Natural killer cell treated with Interleukin-12 subunit alpha and Interleukin-12 subunit beta and Interleukin-15 and Interleukin-18, amount 100 ng/mL, for 72 hours (primary cell): ENCODE measurements around the gene LYL1. TPM values are rescaled to one million over a fixed set of nuclear protein-coding genes. Genes with fewer than 3 reads are reported as not detected.

ENCODE experiments used
- ATAC-seq, 2 donors: fragments of 150-1000 bp; cut with Tn5 transposase in 1 of 2; sonication (Bioruptor Pico), chemical (Tn5 transposase) in 1 of 2; 2 replicates each; pipeline ENCODE4 v1.10.0; 2021
- DNase-seq: peaks from one replicate; pipeline ENCODE4 v3.0.0; 2022; ENCODE audit warnings: low spot score
- H3K27ac Mint-ChIP-seq, 2 donors: 1 replicate in 1 of 2; 2 replicates in 1 of 2; pipeline ENCODE4 v1.8.0; 2022; ENCODE audit warnings: mixed read lengths in 2 of 2, mild to moderate bottlenecking in 1 of 2, moderate library complexity in 1 of 2
- H3K27me3 Mint-ChIP-seq, 2 donors: 1 replicate in 1 of 2; 2 replicates in 1 of 2; pipeline ENCODE4 v1.8.0; 2022; ENCODE audit warnings: mixed read lengths in 2 of 2
- H3K36me3 Mint-ChIP-seq: one replicate; pipeline ENCODE4 v1.8.0; 2022; ENCODE audit warnings: mixed read lengths
- H3K4me1 Mint-ChIP-seq, 2 donors: 1 replicate in 1 of 2; 2 replicates in 1 of 2; pipeline ENCODE4 v1.8.0; 2022; ENCODE audit warnings: low read depth in 2 of 2, mixed read lengths in 2 of 2, mild to moderate bottlenecking in 1 of 2
- H3K4me3 Mint-ChIP-seq: one replicate; pipeline ENCODE4 v1.8.0; 2022; ENCODE audit warnings: mixed read lengths
- H3K9me3 Mint-ChIP-seq: 2 replicates; pipeline ENCODE4 v1.8.0; 2022; ENCODE audit warnings: mixed read lengths
- total RNA-seq, 2 donors: library from RNA; stranded (reverse); gene quantifications; one replicate each; pipeline ENCODE4 v1.2.3, GENCODE V29; 2022

Gene LYL1
- total RNA-seq, 2 donors from 2014 or later = 0.86 to 1.4 TPM

GRCh38 chr19:13062317-13062716 lies 40.3 kb downstream of the LYL1 start:
- Mint-ChIP-seq H3K4me1 (peaks cover 5 to 7% of the 10 kb centered on the region in 2 donors), H3K27ac (no peak overlapping the region), H3K27me3 (peaks cover 14 to 21% of the 10 kb centered on the region in 2 donors), H3K9me3 (no peaks in the 10 kb centered on the region), H3K4me3 (no peak overlapping the region), H3K36me3 (no peaks in the 10 kb centered on the region)
- no peak for ATAC-seq
- no peak for DNase-seq

GRCh38 chr19:13060964-13061927 lies 41.4 kb downstream of the LYL1 start:
- ATAC-seq = peak; percentile 87 to 93
- peaks cover 5 to 7% of the 10 kb centered on the region in 2 donors for H3K4me1 Mint-ChIP-seq
- no peak overlapping the region for H3K27ac Mint-ChIP-seq

GRCh38 chr19:13060233-13060963 lies 42.3 kb downstream of the LYL1 start:
- H3K27ac Mint-ChIP-seq = no peak overlapping the region
- DNase-seq = no peak
- no peak overlapping the region for H3K4me3 Mint-ChIP-seq

More at GRCh38 chr19:13060964-13061927, 41.4 kb downstream of the LYL1 start:
- Mint-ChIP-seq H3K27me3 (peaks cover 14 to 21% of the 10 kb centered on the region in 2 donors), H3K4me3 (peak overlapping the region; percentile 82), H3K36me3 (no peaks in the 10 kb centered on the region), H3K9me3 (no peaks in the 10 kb centered on the region)
- DNase-seq = peak; percentile 72

DNA sequence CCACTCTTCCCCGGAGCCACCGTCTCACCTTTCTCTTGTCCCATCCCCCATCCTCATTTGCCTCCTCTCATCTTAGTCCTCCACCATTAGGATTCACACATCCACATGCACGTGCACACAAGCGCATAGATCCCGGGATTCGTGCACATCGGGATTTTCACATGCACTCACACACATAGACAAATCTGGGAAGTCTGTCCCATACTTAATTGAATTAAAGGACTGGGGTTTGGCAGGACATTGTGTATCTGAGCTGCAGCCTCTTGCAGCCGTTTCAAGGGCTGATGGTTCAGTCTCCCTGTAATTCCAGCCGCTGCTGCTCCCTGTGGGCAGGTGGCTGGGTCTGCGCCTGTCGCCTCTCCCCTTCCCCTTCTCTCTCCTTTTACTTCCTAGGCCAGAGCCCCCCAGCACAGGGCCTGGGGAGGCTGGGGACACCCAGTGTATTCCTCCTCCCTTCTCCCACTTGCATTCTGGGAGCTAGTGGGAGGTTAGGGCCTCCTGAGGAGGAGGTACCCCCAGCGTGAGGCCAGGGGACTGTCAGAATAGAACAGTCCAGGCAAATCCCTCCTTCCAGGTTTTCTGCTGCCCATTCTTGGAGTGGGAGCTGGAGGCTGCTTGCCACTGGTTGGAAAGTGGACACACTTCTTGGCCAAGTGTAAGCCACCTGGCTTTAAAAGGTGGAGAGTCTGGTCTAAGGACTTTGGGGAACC lies 43.6 kb downstream of the LYL1 start:
- Mint-ChIP-seq H3K4me3 (no peak overlapping the region), H3K27me3 (peaks cover 14 to 23% of the 10 kb centered on the region in 2 donors), H3K4me1 (peaks cover 5 to 7% of the 10 kb centered on the region in 2 donors), H3K9me3 (no peaks in the 10 kb centered on the region), H3K36me3 (no peaks in the 10 kb centered on the region), H3K27ac (no peak overlapping the region)
- DNase-seq = no peak
- no peak for ATAC-seq

More at GRCh38 chr19:13060233-13060963, 42.3 kb downstream of the LYL1 start:
- Mint-ChIP-seq H3K36me3 (no peaks in the 10 kb centered on the region), H3K9me3 (no peaks in the 10 kb centered on the region), H3K4me1 (peaks cover 5 to 7% of the 10 kb centered on the region in 2 donors), H3K27me3 (peaks cover 14 to 23% of the 10 kb centered on the region in 2 donors)
- ATAC-seq = no peak

GRCh38 chr19:13057744-13058143 lies 44.9 kb downstream of the LYL1 start:
- H3K27ac Mint-ChIP-seq = no peak overlapping the region
- no peaks in the 10 kb centered on the region for H3K36me3 Mint-ChIP-seq
- H3K4me3 Mint-ChIP-seq = no peak overlapping the region
- peaks cover 5 to 21% of the 10 kb centered on the region in 2 donors for H3K27me3 Mint-ChIP-seq
- no peak for DNase-seq
- ATAC-seq = no peak
- H3K4me1 Mint-ChIP-seq = peaks cover 5 to 7% of the 10 kb centered on the region in 2 donors
- no peaks in the 10 kb centered on the region for H3K9me3 Mint-ChIP-seq

DNA sequence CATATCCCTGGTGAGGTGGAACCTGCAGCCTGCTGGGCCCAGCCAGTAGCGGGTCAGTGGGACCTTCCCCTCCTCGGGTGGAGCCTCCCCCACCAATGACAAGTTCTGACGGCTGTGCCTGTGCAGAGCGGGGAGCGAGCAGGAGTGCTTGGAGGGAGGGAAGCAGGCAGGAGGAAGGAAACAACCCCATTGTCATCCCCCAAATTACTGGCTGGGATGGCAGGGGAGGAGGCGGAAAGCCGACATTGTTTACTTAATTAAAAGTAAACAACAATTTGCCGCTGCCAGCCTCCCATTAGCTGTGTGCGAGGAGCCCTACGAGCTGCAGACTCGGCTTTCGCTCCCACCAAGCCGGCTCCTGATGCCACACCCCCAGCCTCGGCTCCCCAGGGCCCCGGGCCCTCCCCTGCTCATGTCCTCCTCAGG lies 45.5 kb downstream of the LYL1 start:
- no peak overlapping the region for H3K4me3 Mint-ChIP-seq

GRCh38 chr19:13056052-13056660 lies 46.5 kb downstream of the LYL1 start:
- peaks cover 8 to 24% of the 10 kb centered on the region in 2 donors for H3K27me3 Mint-ChIP-seq
- no peak overlapping the region for H3K4me3 Mint-ChIP-seq
- H3K4me1 Mint-ChIP-seq = peaks cover 9 to 11% of the 10 kb centered on the region in 2 donors
- no peak for DNase-seq
- no peaks in the 10 kb centered on the region for H3K9me3 Mint-ChIP-seq
- no peak overlapping the region for H3K27ac Mint-ChIP-seq
- H3K36me3 Mint-ChIP-seq = no peaks in the 10 kb centered on the region
- no peak for ATAC-seq

More for the DNA sequence above, 45.5 kb downstream of the LYL1 start:
- Mint-ChIP-seq H3K9me3 (no peaks in the 10 kb centered on the region), H3K36me3 (no peaks in the 10 kb centered on the region), H3K27ac (no peak overlapping the region), H3K4me1 (peaks cover 5 to 7% of the 10 kb centered on the region in 2 donors), H3K27me3 (peaks cover 5 to 21% of the 10 kb centered on the region in 2 donors)
- DNase-seq (no peak), ATAC-seq (no peak)

- H3K4me1 Mint-ChIP-seq = peaks cover 6% of the 10 kb centered on the region in 2 donors
- no peaks in the 10 kb centered on the region for H3K9me3 Mint-ChIP-seq
- H3K36me3 Mint-ChIP-seq = no peaks in the 10 kb centered on the region
- H3K27ac Mint-ChIP-seq = no peak overlapping the region
- ATAC-seq (no peak), DNase-seq (no peak)
- H3K4me3 Mint-ChIP-seq = no peak overlapping the region
- H3K27me3 Mint-ChIP-seq = peaks cover 9 to 20% of the 10 kb centered on the region in 2 donors
These were observed 47.2 kb downstream of the LYL1 start for GRCh38 chr19:13055213-13056051.

DNA sequence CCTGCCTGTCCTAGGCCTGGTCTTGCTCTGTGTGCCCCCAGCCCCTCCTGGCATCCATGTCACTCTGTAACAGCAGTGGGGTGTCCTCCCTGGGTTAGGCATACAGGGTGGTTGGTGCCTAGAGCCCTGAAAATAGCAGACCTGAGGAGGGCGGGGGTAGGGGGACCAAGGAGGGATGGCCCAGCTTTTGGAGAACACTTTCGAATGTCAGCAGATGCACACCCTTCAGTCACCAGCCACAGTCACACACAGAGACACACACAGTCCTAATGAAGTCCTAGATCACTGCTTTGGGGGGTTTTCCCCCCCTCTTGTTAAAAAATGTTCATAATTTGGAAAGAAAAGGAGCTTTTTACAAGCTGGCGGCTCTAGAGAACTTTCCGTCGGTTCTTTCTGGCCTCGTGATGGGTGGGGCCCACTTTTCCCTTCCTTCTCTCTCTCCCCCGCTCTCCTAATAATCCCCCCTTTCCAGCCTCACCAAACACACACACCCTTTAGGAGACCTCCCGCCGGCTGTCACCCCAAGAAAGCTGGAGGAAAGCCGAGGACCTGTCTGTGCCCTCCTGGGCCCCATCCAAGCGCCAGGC lies 47.9 kb downstream of the LYL1 start:
- Mint-ChIP-seq H3K27me3 (peaks cover 12 to 23% of the 10 kb centered on the region in 2 donors), H3K4me1 (peaks cover 6% of the 10 kb centered on the region in 2 donors), H3K36me3 (no peaks in the 10 kb centered on the region), H3K4me3 (no peak overlapping the region), H3K27ac (no peak overlapping the region), H3K9me3 (no peaks in the 10 kb centered on the region)
- peak in 1 of 2 donors; percentile 10 for ATAC-seq
- DNase-seq = no peak

DNA sequence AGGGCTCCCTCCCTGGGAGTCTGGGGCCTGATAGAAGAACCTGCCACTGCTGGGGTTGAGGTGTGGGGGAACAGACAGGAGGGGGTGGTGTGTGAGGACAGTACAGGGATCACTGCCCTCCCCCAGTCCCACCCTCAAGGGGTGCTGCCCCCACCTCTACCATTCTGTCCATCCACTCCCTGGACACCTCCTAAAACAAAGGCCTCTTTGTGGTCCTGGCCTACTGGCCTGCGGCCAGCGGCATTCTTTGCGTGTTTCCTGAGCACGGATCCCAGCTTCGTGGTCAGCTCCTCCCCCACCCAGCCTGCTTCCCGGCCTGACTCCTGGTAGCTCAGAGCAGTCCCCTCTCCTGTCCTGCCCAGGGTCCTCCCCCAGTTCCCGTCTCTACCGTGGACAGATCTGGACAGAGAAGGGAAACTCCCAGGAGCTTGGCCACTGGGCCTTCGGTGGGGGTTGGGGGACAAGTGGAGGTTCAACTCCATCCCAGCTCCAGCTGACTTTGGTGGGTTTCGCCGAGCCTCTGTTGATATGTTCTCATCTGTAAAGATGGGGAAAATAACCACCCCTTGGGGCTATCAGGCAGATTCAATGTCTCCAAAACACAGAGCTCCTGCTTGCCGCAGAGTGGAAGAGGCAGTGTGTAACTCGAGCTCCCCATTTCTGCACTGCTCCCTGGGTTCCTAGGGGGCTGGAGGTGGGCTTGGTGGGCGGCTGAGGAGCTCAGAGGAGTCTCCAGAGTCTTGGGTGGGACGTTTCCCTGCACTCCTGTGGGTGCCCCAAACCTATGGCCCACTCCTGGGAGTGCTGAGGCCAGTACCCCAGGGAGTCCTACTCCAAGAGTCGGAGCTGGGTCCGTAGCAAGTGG lies 48.7 kb downstream of the LYL1 start:
- peaks cover 6% of the 10 kb centered on the region in 2 donors for H3K4me1 Mint-ChIP-seq

GRCh38 chr19:13053238-13053637 lies 49.4 kb downstream of the LYL1 start:
- peaks cover 12 to 22% of the 10 kb centered on the region in 2 donors for H3K27me3 Mint-ChIP-seq
- ATAC-seq = no peak
- peaks cover 6 to 7% of the 10 kb centered on the region in 2 donors for H3K4me1 Mint-ChIP-seq
- DNase-seq = no peak
- no peaks in the 10 kb centered on the region for H3K9me3 Mint-ChIP-seq
- no peak overlapping the region for H3K4me3 Mint-ChIP-seq
- no peaks in the 10 kb centered on the region for H3K36me3 Mint-ChIP-seq
- H3K27ac Mint-ChIP-seq = no peak overlapping the region

More for the DNA sequence above, 48.7 kb downstream of the LYL1 start:
- Mint-ChIP-seq H3K4me3 (no peak overlapping the region), H3K27me3 (peaks cover 12 to 21% of the 10 kb centered on the region in 2 donors), H3K9me3 (no peaks in the 10 kb centered on the region), H3K36me3 (no peaks in the 10 kb centered on the region), H3K27ac (no peak overlapping the region)
- ATAC-seq = peak in 1 of 2 donors; percentile 7
- no peak for DNase-seq
